Prostate gland (tissue), 2 donors: ENCODE measurements around the gene RING1. TPM values are rescaled to one million over a fixed set of nuclear protein-coding genes. Genes with fewer than 3 reads are reported as not detected.

Source experiments
- DNase-seq: peaks from one replicate; pipeline ENCODE4 v3.0.0-alpha.2; 2019; ENCODE audit warnings: low spot score
- H3K27ac ChIP-seq, 2 donors: fragments of 200-600 bp; sonication (generic); 2 replicates each; pipeline ENCODE4 v1.5.1; 2017 to 2019
- H3K27me3 ChIP-seq: fragments of 200-600 bp; sonication (generic); replicated peaks from 2 replicates; pipeline ENCODE4 v1.5.1; 2019; ENCODE audit not compliant: insufficient read depth
- H3K36me3 ChIP-seq, 2 donors: fragments of 200-600 bp; sonication (generic); 1 replicate in 1 of 2; 2 replicates in 1 of 2; pipeline versions ENCODE4 v1.5.1 to v1.8.1; 2017 to 2019
- H3K4me1 ChIP-seq: fragments of 200-600 bp; sonication (generic); replicated peaks from 2 replicates; pipeline ENCODE4 v1.5.1; 2019
- H3K4me3 ChIP-seq, 2 donors: fragments of 200-600 bp; sonication (generic); 2 replicates each; pipeline ENCODE4 v1.5.1; 2017 to 2019
- H3K9me3 ChIP-seq: fragments of 200-600 bp; sonication (generic); 2 replicates; pipeline ENCODE4 v1.5.1; 2017
- CTCF ChIP-seq, 4 experiments: fragments of 200-600 bp in 2 of 4; fragments of 450-650 bp in 2 of 4; sonication (generic) in 2 of 4; IDR thresholded peaks; 1 replicate in 3 of 4; 2 replicates in 1 of 4; pipeline ENCODE4 v1.5.1; 2016 to 2019; ENCODE audit warnings: antibody characterized with exemption in 4 of 4, mild to moderate bottlenecking in 2 of 4, moderate library complexity in 2 of 4
- POLR2A ChIP-seq: fragments of 450-650 bp; IDR thresholded peaks from one replicate; pipeline ENCODE4 v1.6.1; 2016; ENCODE audit warnings: antibody characterized with exemption, mild to moderate bottlenecking
- POLR2AphosphoS5 ChIP-seq: sonication (generic); formaldehyde crosslinking; IDR thresholded peaks from one replicate; pipeline ENCODE4 v1.6.1; 2017; ENCODE audit warnings: antibody characterized with exemption
- WGBS: methylation state at CpG from one replicate; pipeline ENCODE4 v1.1.5; 2018; 5-methylcytosine and 5-hydroxymethylcytosine counted together
- intact Hi-C: fragments of 100-400 bp; cut with DNase I; formaldehyde crosslinking; loops from one replicate; pipeline ENCODE4 v1.14.2; 2022
- total RNA-seq, 2 donors: library from RNA; depleted of rRNA; stranded (reverse); fragments of >200 nt; gene quantifications; one replicate each; pipeline ENCODE4 v1.1.0, GENCODE V29; 2016

RING1 gene
- total RNA-seq, 2 donors from 2014 or later, result 23.9 to 30.8 TPM

GRCh38 chr6:33169291-33170175 is 38.8 kb upstream of the RING1 start:
- DNase-seq, result no peak
- H3K27me3 ChIP-seq, result no peaks in the 10 kb centered on the region
- TF ChIP-seq CTCF (IDR thresholded peaks at IDR 0.05), result no peak
- TF ChIP-seq POLR2A, result no peak
- no peak for TF ChIP-seq POLR2AphosphoS5
- H3K9me3 ChIP-seq, result no peaks in the 10 kb centered on the region
- H3K4me1 ChIP-seq, result no peaks in the 10 kb centered on the region
- no peak overlapping the region for H3K27ac ChIP-seq
- no peaks in the 10 kb centered on the region for H3K36me3 ChIP-seq
- 95% methylated on average over 10 of the region's 10 CpGs for WGBS
- no peak overlapping the region for H3K4me3 ChIP-seq
- intact Hi-C loops, result no loop called here

- 87% methylated on average over 9 of the region's 9 CpGs for WGBS
- Histone ChIP-seq H3K36me3 (no peaks in the 10 kb centered on the region), H3K4me1 (no peaks in the 10 kb centered on the region), H3K9me3 (no peaks in the 10 kb centered on the region), H3K27ac (no peak overlapping the region), H3K4me3 (no peak overlapping the region), H3K27me3 (no peaks in the 10 kb centered on the region)
- intact Hi-C loops, result no loop called here
- no peak for DNase-seq
- TF ChIP-seq CTCF (IDR thresholded peaks at IDR 0.05) (no peak), POLR2AphosphoS5 (no peak)
These were observed 37.9 kb upstream of the RING1 start for GRCh38 chr6:33170176-33171015.

GRCh38 chr6:33171016-33171879 is 37.1 kb upstream of the RING1 start:
- Histone ChIP-seq H3K4me1 (no peaks in the 10 kb centered on the region), H3K4me3 (no peak overlapping the region), H3K9me3 (no peaks in the 10 kb centered on the region), H3K36me3 (no peaks in the 10 kb centered on the region), H3K27ac (no peak overlapping the region), H3K27me3 (no peaks in the 10 kb centered on the region)
- DNase-seq, result no peak
- intact Hi-C loops, result no loop called here
- WGBS, result 82% methylated on average over 11 of the region's 11 CpGs
- no peak for TF ChIP-seq POLR2AphosphoS5
- TF ChIP-seq CTCF (IDR thresholded peaks at IDR 0.05), result no peak

GRCh38 chr6:33171880-33172687 is 36.2 kb upstream of the RING1 start:
- WGBS, result 73% methylated on average over 8 of the region's 8 CpGs
- no peak for DNase-seq
- H3K27me3 ChIP-seq, result no peaks in the 10 kb centered on the region
- H3K9me3 ChIP-seq, result no peaks in the 10 kb centered on the region
- no peak overlapping the region for H3K4me3 ChIP-seq
- no peaks in the 10 kb centered on the region for H3K36me3 ChIP-seq
- no peak for TF ChIP-seq POLR2A
- TF ChIP-seq CTCF (IDR thresholded peaks at IDR 0.05), result no peak
- no peak for TF ChIP-seq POLR2AphosphoS5
- intact Hi-C loops, result no loop called here
- H3K4me1 ChIP-seq, result no peaks in the 10 kb centered on the region
- no peak overlapping the region for H3K27ac ChIP-seq
